Measurements from ENCODE around the gene KRTAP23-1. TPM values are rescaled to one million over a fixed set of nuclear protein-coding genes. Genes with fewer than 3 reads are reported as not detected.

KRTAP23-1 gene, protein sequence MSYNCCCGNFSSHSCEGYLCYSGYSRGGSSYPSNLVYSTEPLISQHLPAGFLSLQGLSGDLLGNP
- not detected in 2 replicates for total RNA-seq (ENCODE audit: low replicate concordance)

DNA sequence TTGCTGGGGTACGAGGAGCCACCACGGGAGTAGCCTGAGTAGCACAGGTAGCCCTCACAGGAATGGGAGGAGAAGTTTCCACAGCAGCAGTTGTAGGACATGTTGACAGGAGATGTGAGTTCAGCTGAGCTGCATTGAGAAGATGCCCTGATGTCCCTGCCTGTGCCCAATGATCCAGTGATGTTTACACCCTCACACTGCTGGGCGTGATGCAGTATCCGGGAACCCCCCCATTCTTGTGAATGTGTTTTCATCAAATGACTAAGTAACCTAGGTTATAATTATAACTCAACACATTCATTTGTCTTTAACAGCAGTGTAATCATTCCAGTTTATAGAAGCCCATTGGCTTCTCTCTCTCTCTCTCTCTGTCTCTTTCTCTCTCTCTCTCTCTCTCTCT lies at the start of gene KRTAP23-1:
KRTAP23-1 (minus strand) TSS at position 101 of the 400 bp plus-strand sequence; CDS start at position 101, 0 bp downstream.
- TF ChIP-seq, protein P1, sequence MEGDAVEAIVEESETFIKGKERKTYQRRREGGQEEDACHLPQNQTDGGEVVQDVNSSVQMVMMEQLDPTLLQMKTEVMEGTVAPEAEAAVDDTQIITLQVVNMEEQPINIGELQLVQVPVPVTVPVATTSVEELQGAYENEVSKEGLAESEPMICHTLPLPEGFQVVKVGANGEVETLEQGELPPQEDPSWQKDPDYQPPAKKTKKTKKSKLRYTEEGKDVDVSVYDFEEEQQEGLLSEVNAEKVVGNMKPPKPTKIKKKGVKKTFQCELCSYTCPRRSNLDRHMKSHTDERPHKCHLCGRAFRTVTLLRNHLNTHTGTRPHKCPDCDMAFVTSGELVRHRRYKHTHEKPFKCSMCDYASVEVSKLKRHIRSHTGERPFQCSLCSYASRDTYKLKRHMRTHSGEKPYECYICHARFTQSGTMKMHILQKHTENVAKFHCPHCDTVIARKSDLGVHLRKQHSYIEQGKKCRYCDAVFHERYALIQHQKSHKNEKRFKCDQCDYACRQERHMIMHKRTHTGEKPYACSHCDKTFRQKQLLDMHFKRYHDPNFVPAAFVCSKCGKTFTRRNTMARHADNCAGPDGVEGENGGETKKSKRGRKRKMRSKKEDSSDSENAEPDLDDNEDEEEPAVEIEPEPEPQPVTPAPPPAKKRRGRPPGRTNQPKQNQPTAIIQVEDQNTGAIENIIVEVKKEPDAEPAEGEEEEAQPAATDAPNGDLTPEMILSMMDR (IDR thresholded peaks at IDR 0.05; ENCODE audit: insufficient read depth, low read length) = no peak
- no peak for DNase-seq (ENCODE audit: low read depth)
- no peak within 1 kb of the TSS for H3K4me3 ChIP-seq (ENCODE audit: low read depth, low read length)

DNA sequence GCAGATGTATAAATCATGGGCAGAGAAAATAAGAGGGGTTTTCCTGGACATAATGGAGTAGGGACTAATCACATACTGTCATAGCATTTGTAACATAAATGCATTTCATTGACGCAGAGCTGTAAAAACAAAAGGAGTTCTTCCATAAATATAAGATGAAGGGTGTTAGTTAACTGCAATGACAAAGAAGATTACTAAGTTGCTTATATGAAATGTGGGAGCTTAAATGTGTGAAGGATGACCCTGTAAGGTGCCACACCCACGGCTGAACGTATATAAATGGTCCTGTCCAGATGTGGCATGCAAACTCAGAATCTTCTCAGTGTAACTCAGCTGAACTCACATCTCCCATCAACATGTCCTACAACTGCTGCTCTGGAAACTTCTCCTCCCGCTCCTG lies 47.3 kb upstream of the KRTAP23-1 start, which contains the start of gene KRTAP13-1:
KRTAP13-1 (plus strand) TSS at position 301 of the 400 bp plus-strand sequence; CDS start at position 357, 56 bp downstream.
- DNase-seq (ENCODE audit: low read depth) = no peak
- H3K4me3 ChIP-seq (ENCODE audit: low read depth, low read length) = no peak within 1 kb of the TSS
- TF ChIP-seq, protein P1 (IDR thresholded peaks at IDR 0.05; ENCODE audit: insufficient read depth, low read length) = no peak

GRCh38 chr21:30391492-30392025 lies 43.2 kb upstream of the KRTAP23-1 start:
- TF ChIP-seq, protein P1 (IDR thresholded peaks at IDR 0.05; ENCODE audit: insufficient read depth, low read length) = no peak
- no peak for DNase-seq (ENCODE audit: low read depth)
- H3K4me3 ChIP-seq (ENCODE audit: low read depth, low read length) = no peak overlapping the region

DNA sequence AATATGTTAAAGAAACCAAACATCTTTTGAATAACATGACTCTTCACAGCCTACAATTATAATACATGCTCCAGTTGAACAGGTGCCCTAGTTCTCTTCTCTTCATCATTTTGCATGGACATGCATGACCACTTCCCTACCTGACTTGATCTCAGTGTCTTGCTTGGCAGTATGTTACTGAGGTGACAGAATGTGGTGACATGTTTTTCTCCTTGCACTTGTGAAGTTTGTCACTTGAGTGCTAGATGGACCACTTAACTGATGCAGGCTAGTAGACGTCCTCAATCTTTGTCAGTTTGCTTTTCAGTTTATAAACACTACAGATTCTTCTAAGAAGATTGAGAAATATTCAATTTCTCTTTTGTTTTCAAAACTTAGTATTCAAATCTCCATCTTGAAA lies 33.8 kb upstream of the KRTAP23-1 start:
- no peak overlapping the region for H3K4me3 ChIP-seq (ENCODE audit: low read depth, low read length)
- DNase-seq (ENCODE audit: low read depth) = no peak
- TF ChIP-seq, protein P1 (IDR thresholded peaks at IDR 0.05; ENCODE audit: insufficient read depth, low read length) = no peak

DNA sequence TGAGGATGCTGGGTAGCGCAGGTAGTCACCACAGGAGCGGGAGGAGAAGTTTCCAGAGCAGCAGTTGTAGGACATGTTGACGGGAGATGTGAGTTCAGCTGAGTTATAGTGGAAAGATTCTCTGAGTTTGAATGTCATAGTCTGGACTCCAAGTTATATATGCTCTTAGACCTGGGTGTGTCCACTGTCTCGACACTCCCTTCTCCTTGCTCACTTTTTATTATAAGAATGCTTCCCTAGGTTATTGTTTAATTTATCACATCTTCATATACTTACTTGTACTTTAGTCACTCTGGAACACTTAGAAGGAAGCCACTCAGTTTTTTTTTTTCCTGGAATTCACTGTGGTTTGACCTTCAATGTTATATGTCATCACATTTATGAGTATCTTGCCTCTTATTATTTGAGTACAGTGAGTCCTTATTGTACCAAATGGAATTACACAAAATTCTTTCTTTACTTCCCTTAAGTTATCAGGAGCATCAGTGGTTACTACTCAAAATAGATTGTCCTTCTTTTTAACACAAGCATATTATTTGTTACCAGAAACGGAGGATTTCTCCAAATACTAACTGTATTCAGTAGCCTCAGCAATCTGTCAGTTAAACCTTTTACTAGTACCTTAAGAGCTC lies 23.8 kb upstream of the KRTAP23-1 start, which contains the start of gene KRTAP13-2:
KRTAP13-2 (minus strand) TSS at position 133 of the 632 bp plus-strand sequence; CDS start at position 75, 58 bp downstream.
- DNase-seq (ENCODE audit: low read depth) = no peak
- H3K4me3 ChIP-seq (ENCODE audit: low read depth, low read length) = no peak within 1 kb of the TSS
- TF ChIP-seq, protein P1 (IDR thresholded peaks at IDR 0.05; ENCODE audit: insufficient read depth, low read length) = no peak

GRCh38 chr21:30355906-30356305 lies 7.5 kb upstream of the KRTAP23-1 start:
- no peak overlapping the region for H3K4me3 ChIP-seq (ENCODE audit: low read depth, low read length)
- DNase-seq (ENCODE audit: low read depth) = no peak
- TF ChIP-seq, protein P1 (IDR thresholded peaks at IDR 0.05; ENCODE audit: insufficient read depth, low read length) = no peak

All from fibroblast of the aortic adventitia (primary cell).